HG02610 (cell line): ENCODE data around the gene TMEM181.
"Not testable (repeated sequence)": the region's sequence is repeated elsewhere in the genome, so short reads cannot be mapped to it uniquely, and the experiment has no call there.

ENCODE experiments used
- ATAC-seq: cut with Tn5 transposase; IDR thresholded peaks from one replicate; pipeline ENCODE4 v1.9.1; 2021; ENCODE audit warnings: mild to moderate bottlenecking, moderate library complexity; ENCODE audit not compliant: unreplicated experiment

Gene TMEM181, protein sequence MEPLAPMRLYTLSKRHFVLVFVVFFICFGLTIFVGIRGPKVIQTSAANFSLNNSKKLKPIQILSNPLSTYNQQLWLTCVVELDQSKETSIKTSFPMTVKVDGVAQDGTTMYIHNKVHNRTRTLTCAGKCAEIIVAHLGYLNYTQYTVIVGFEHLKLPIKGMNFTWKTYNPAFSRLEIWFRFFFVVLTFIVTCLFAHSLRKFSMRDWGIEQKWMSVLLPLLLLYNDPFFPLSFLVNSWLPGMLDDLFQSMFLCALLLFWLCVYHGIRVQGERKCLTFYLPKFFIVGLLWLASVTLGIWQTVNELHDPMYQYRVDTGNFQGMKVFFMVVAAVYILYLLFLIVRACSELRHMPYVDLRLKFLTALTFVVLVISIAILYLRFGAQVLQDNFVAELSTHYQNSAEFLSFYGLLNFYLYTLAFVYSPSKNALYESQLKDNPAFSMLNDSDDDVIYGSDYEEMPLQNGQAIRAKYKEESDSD

DNA sequence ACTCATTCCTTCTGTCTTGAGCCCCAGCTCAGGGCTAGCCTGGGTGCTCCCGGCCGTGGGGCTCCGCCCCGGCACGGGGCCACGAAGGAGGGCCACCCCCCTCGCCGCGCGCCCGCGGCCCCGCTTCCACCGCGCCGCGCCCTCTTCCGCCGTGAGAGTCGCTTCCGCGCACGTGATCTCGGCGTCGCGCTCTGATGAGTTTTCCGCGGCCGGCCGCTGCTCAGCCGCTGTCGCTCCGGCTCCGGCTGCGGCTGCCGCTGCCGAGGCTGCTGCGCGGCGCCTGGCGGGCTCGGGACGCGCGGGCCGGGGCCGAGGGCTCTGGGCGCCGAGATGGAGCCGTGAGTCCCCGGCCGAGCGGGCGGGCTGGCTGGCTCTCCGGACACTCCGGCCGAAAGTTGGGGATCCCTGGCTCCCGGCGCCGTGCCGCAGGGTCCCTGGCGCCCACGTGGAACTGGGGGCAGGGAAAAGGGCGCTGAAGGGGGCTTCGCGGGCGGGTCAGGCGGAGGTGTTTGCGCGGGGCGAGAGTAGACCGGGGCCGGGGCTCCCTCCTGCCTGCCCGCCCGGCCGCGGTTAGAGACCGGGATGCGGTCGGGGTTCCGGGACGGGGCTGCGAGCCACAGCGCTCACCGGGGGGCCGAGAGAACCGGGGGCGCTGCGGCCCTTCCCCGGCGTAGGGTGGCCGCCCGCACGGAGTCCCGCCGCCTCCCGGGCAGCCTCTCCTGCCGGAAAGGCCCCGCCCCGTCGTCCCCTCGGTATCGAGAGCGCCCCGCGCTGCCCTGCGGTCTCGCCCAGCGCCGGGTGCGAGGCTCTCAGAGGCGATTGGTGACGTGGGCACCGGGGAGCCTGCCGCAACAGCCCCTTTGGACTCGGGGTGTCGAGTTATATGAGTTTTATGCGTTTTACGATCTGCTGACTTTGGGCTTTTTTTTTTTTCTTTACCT is at the start of gene TMEM181:
Gene TMEM181, plus strand, starts transcription at position 197 of the 941 bp plus-strand sequence. Its CDS starts 134 bp downstream, at position 331.
- ATAC-seq: peak; percentile 90

DNA sequence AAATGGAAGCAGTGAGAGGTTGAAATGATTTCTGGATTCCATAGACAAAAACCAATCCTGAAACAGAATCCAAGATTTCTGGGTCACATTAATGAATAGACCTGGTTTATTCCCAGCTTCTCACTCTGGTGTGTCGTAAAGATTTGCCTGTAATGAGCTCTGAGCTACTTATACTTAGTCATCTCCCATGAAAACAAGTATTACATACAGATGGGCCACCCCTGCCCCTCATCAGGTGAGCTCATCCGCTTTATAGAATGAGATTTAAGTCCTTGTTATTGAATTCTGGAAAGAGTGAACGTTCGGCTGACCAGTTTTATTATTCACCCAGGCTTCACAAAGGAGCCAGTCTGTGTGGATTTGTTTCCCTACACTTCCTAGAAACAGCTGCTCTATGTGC is 47.1 kb upstream of the TMEM181 start:
- ATAC-seq: no peak

DNA sequence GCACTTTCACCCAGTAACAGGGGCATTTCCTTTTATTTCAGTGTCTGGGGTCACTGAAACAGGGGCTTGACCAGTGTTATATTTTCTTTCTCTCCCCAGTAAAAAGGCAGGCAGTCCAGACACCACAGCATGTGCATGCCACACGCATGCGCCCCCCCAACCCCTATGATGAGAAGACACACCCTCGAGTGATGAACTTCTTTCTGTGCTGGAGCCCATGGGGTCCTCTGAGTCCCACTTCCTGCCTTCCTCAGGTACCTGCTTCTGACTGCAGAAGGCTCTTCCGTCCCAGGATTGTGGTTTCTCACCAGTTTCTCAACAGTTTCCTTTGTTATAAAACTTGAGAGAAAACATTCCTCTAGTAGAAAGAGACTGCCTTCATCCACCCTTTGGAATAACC is 45.7 kb upstream of the TMEM181 start:
- ATAC-seq: no peak

DNA sequence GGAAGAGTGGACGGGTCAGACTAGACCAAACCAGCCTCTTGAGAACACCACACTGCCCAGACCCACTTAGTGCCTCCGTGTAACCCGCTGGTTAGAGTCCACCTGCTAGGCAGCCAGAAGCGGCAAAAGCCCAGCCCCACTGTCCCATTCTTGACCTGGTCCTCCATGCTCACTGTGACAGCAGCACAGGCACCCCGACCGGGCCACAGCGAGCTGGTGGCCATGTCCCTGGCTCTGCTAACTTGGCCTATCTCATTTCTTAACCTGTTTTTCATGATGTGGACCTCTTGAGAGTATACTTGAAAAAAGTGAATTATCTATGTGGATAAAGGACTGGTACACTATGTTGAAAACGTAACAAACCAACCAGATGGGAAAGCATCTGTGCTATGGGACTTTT is 44.9 kb upstream of the TMEM181 start:
- ATAC-seq: no peak

DNA sequence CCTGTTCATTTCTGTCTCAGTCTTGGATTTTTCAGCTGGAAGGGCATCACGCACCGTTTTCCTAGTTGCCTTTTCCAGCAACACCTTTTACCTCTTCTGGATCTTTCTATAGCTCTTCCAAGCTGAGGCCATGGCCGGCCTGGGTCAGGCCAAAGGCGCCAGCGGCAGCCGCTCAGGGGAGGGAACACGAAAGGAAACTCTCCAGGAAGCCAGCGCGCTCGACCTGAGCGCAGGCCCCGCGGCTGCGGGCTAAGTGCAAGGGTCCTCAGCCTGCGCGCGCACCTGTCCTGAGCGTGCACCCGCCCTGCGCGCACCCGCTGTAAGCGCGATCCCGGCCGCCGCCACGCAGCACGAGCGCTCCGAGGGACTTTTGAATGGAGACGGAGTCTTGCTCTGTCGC is 43.8 kb upstream of the TMEM181 start:
- ATAC-seq: no peak

DNA sequence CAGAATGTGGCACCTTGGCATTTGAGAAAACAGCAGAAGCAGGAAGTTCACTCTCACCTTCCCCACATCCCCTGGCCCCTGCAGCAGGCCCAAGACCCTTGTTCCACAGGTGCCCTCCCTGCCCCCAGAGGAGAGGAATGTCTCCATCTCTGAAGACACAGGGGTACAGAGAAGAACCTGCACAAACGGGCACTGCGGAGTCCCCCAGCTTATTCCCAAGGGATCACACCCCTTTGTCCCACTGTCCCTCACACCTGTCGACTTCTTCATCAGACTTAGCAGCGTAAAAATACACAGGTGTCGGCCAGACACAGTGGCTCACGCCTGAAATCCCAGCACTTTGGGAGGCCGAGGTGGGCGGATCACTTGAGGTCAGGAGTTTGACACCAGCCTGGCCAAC is 42.9 kb upstream of the TMEM181 start:
- ATAC-seq: no peak

DNA sequence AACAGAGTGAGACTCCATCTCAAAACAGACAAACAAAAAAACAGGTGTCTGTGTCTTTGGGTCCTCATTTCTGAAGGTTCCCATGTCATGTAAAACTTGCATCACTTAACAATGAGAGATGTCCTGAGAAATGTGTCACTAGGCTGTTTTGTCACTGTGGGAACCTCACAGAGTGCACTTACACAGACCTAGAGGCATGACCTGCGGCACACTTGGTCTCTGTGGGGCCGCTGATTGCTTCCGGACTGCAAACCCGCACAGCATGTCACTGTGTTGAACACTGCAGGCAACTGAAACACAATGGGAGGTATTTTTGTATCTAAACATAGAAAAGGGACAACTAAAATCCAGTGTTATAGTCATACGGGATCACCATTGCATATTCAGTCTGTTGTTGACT is 42.3 kb upstream of the TMEM181 start:
- ATAC-seq: peak; percentile 4

DNA sequence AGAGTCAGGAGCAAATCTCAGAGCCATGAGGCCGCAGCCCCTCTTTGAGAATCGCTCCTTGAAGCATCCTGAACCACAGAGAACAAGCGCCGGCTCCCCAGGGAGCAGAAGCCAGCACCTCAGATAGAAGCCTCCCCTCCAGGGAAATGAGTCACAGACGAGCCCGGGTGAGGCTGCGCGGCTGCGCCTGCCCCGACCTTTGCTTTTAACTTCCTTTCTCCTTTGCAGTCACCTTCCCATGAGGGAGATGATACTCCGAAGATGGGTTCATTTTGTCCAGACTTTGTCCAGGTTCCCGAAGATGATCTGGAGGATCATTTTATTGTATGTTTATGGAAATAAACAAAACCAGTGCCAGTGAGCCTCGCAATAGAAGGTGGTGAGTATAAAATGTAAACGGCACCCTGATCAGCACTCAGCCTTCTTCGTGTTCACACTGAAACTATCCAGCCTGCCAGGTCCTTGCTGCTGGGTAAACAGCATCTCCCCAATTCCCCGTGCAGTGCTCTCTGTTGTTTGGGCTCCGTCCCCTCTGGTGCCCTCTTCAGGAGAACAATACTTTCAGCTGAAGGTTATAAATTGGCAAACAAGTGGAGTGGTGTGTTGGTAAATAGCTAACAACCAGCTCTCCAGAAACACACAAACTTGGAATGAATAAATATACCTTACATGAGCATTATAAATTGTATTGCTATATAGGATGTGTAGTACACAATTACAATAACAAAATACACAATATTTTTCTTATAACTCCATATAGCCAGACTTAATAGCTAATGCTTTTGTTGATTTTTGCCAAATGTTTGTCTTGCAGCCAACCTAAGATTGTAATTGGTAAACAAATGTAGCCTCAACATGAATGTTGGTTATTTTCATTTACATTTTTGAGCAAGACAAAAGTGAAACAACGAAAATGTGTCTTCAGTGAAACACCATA is 41.4 kb upstream of the TMEM181 start:
- ATAC-seq: peak; percentile 90

DNA sequence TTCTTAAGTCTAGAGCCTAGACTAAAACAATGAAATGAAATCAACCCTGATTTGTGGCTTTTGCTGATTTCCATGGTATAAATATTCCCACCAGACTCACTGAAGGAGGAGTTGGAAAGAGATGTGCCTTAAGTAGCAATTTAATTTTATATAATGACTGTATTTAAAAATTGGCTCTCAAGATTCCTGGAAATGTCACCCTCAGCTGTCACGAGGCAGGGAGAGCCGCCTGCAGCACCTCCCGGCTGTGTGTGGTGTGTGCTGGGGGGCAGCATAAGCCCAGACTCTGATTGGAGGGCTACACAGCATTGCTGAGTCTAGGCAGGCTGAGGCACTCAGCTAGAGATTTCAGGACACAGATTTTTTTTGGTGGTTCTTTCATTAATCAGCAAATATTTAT is 40.6 kb upstream of the TMEM181 start:
- ATAC-seq: no peak

DNA sequence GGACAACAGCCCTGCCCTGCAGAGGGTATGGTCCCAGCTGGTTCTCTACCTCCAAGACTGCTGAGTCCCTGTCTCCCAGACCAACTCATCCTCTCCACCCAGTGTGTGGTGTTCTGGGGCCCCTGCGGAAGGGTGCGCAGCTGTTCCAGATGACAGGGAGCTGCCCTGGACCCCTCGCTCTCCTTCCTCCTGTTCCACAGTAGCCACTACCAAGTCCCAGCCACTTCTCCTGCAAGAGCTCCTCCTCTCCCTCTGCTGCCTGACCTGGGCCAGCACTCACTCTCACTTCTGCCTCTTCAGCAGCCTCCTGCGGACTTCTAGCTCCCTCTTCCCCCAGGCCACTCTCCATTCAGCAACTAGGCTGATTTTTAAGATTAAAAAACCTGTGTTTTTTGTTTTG is 40.1 kb upstream of the TMEM181 start:
- no peak for ATAC-seq

DNA sequence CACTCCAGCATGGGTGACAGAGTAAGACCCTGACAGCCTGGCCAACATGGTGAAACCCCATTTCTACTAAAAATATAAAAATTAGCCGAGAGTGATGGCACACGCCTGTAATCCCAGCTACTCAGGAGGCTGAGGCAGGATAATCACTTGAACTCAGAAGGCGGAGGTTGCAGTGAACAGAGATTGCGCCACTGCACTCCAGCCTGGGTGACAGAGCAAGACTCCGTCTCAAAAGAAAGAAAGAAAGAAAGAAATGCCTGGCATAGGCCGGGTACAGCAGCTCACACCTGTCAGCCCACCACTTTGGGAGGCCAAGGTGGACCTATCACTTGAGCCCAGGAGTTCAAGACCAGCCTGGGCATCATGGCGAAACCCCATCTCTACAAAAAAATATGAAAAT is 38.9 kb upstream of the TMEM181 start:
- ATAC-seq: not testable (repeated sequence)

DNA sequence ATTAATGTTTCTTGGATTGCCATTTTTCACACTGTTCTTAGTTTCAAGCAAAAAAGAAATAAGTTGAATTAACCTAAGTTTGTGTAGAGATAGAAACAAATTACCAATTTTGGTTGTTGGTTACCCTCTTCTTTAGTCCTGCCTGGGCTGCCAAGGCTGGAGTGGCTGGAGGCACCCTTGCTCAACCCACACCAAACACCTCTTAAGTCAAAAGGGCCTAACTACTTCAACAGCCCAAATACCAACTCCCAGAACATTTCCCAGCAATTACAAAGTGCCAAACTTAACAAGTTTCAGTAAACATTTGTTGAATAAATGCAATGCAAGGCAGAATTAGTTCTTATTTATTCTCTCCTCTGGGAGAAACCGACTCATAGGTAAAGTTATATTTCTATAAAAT is 38.1 kb upstream of the TMEM181 start:
- ATAC-seq: no peak

DNA sequence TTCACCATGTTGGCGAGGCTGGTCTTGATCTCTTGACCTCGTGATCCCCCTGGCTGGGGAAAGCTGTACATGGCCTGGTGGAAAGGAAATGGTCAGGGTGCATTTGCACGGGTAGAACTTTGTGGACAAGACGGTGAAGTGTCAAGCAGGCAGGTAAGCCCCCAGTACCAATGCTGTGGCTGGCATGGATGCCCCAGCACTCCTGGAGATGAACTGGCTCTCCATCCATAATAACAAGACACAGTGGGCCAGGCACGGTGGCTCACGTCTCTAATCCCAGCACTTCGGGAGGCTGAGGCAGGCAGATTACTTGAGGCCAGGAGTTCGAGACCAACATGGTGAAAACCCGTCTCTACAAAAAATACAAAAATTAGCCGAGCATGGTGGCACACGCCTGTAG is 37.3 kb upstream of the TMEM181 start:
- ATAC-seq: no peak

DNA sequence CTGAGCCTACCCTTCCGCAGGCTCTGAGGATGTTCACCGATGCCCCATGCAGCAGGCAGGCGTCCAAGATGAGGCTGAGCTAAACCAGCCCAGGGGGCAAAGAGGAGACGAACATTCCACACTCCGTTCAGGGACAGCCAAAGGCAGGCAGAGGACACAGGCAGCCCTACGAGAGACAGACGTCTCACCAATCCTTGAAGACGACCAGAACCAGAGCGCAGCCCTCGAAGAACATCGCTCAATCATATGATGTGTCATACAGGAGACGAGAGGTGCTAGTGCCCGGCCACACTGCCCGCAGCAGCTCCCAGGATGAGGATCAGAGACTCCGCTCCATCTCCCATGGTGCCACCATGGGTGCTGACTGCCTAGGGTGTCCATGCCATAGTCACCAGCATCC is 35.6 kb upstream of the TMEM181 start:
- ATAC-seq: no peak

DNA sequence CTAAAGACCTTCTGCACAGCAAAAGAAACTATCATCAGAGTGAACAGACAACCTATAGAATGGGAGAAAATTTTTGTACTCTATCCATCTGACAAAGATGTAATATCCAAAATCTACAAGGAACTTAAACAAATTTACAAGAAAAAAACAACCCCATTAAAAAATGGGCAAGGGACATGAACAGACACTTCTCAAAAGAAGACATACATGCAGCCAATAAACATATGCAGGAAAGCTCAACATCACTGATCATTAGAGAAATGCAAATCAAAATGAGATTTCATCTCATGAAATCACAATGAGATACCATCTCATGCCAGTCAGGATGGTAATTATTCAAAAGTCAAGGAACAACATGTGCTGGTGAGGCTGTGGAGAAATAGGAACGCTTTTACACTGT is 32.0 kb upstream of the TMEM181 start:
- not testable (repeated sequence) for ATAC-seq

DNA sequence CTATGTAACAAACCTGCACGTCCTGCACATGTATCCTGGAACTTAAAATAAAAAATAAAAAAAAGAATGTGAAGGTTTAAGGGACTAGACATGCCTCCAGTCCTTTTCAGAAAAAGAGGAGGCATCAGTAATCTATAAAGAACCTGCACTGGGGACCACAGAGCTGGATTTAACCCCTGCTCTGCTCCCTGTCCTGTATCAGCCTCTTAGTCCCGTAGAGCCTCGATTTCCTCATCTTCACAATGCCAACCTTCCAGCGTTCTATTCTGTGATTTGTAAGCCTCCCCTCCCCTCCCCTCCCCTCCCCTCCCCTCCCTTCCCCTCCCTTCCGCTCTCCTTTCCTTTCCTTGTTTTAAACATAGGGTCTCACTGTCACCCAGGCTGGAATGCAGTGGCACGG is 31.1 kb upstream of the TMEM181 start:
- no peak for ATAC-seq

DNA sequence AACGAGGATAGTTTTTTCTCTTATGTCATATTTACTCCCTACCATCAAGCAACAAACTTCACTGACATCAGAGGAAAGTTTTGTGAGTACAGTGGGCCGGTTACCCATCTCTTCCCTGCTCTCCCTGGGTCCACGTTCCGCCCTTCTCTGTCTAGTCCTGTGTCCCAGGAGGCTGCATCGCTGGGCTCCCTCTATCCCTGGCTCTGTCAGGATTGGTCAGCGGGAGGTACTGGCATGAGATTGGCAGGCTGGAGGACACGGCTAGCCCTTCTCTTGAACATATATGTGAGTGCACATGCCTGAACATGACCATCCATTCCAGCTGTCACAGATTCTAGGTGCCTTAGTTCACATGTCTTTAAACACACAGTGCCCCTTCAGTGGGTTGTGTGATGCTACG is 30.3 kb upstream of the TMEM181 start:
- ATAC-seq: no peak

DNA sequence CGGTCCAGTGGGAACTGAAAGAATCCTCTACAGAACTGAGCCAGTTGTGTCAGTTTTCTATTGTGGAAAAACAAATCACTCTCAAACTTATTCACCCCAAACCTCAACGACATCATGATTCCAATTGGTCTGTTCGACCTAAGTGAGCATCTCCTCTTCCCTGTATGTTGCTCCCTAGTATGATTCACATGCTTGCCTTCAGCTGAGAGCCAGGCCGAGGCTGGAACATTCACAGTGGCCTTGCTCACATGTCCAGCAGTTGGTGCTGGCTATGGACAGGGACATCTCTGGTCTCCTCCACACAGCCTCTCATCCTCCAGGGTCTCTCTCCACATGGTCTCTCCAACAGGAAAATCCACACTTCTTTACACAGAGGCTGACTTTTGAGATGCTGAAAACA is 28.3 kb upstream of the TMEM181 start:
- no peak for ATAC-seq

DNA sequence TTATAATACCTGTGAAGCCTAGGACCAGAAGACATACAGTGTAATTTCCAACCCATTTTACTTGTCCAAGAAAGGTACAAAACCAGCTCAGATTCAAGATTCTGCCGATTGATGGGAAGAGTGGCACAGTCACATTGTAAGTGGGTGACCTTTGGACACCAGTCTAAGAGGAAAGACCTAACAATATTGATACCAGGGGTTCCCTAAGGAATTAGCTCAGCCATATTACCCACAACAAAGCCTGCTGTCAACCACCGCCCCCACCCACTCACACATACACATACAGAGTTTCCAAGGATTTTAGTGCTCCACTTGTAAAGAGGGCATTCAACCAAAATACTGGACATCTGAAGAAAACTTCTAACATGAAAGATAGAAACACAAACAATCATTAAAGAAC is 27.9 kb upstream of the TMEM181 start:
- ATAC-seq: no peak

DNA sequence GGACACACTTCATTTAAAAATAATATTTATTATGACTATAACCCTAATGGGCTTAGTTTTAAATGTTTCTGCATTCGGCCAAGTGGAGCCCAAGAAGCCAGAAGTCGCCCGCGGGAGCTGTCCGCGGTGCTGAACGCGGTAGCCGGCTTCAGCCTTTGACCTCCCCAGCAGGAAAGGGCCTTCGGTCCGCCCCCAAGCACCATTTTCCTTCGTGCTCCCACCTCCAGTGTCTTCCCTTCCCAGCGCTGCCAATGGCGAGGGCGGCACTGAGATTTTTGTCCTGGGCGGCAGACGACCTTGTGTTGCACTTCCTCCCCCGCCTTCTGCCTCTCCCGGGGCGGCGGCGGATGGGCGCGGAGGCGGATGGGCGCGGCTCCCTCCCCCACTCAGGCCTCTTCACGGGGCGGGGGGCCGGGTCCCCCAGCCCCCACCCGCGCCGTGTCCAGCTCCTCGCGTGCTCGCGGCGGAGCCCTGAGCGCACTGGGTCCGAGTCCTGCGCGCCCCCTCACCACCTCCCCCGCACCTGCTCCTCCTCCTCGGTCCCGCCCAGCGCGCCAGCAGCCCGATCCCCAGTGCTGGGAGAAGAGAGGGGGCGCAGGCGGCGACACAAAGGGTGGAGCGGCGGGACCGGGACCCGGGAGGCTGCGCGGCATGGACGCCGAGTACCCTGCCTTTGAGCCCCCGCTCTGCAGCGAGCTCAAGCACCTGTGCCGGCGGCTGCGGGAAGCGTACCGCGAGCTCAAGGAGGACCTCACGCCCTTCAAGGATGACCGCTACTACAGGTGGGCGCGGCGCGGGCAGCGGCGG is 23.6 kb upstream of the TMEM181 start:
- no peak for ATAC-seq
